DND-41 (cell line): ENCODE measurements around the gene USH1C.

ENCODE experiments used
- ATAC-seq: fragments of 200-7000 bp; cut with Tn5 transposase; 3 replicates; pipeline ENCODE4 v1.9.1; 2021; ENCODE audit warnings: low read depth; ENCODE audit not compliant: insufficient read depth
- DNase-seq: peaks from one replicate; pipeline ENCODE4 v3.0.0-alpha.2; 2020
- H2AFZ ChIP-seq: 2 replicates; pipeline ENCODE4 v1.6.0; 2012; ENCODE audit warnings: low read depth, low read length
- H3K27ac ChIP-seq: 2 replicates; pipeline ENCODE4 v1.5.1; 2012; ENCODE audit warnings: low read length, inconsistent platforms
- H3K27me3 ChIP-seq: fragments of 200-600 bp; sonication (generic); 2 replicates; pipeline ENCODE4 v1.6.0; 2012; ENCODE audit warnings: low read length, mild to moderate bottlenecking, inconsistent platforms; ENCODE audit not compliant: insufficient read depth, poor library complexity
- H3K36me3 ChIP-seq: 2 replicates; pipeline ENCODE4 v1.5.1; 2012; ENCODE audit warnings: low read length, inconsistent platforms; ENCODE audit not compliant: insufficient read depth
- H3K4me1 ChIP-seq: 2 replicates; pipeline ENCODE4 v1.5.1; 2012; ENCODE audit warnings: mild to moderate bottlenecking, low read length; ENCODE audit not compliant: insufficient read depth
- H3K4me2 ChIP-seq: 2 replicates; pipeline ENCODE4 v1.6.0; 2012; ENCODE audit warnings: mild to moderate bottlenecking, moderate library complexity, low read length, inconsistent platforms; ENCODE audit not compliant: insufficient read depth
- H3K4me3 ChIP-seq, 2 experiments: fragments of 200-600 bp in 1 of 2; shearing (Covaris generic) in 1 of 2; 2 replicates each; pipeline ENCODE4 v1.5.1; 2012 to 2016; ENCODE audit warnings: inconsistent platforms in 2 of 2, low read length in 2 of 2, mild to moderate bottlenecking in 2 of 2, low read depth in 1 of 2, moderate library complexity in 1 of 2
- H3K79me2 ChIP-seq: 2 replicates; pipeline ENCODE4 v1.6.0; 2012; ENCODE audit warnings: low read length, inconsistent platforms; ENCODE audit not compliant: insufficient read depth
- H3K9ac ChIP-seq: 2 replicates; pipeline ENCODE4 v1.6.0; 2012; ENCODE audit warnings: low read depth, mild to moderate bottlenecking, inconsistent platforms, low read length, moderate library complexity
- H3K9me3 ChIP-seq: 2 replicates; pipeline ENCODE4 v1.5.1; 2012; ENCODE audit warnings: low read length, moderate library complexity, mild to moderate bottlenecking, inconsistent platforms; ENCODE audit not compliant: insufficient read depth, severe bottlenecking
- H4K20me1 ChIP-seq: 2 replicates; pipeline ENCODE4 v1.6.0; 2012; ENCODE audit warnings: low read length; ENCODE audit not compliant: insufficient read depth
- EZH2 ChIP-seq: IDR thresholded peaks from 3 replicates; pipeline ENCODE4 v1.6.1; 2012; ENCODE audit warnings: borderline replicate concordance, low read depth, mild to moderate bottlenecking, moderate library complexity, low read length, inconsistent platforms; ENCODE audit not compliant: severe bottlenecking
- TF ChIP-seq, protein P1 (sequence below): IDR thresholded peaks from 2 replicates; pipeline ENCODE4 v1.5.1; 2012; ENCODE audit warnings: borderline replicate concordance, low read length, moderate library complexity, mild to moderate bottlenecking; ENCODE audit not compliant: poor library complexity, severe bottlenecking; ENCODE audit errors: extremely low read depth

Gene USH1C

DNA sequence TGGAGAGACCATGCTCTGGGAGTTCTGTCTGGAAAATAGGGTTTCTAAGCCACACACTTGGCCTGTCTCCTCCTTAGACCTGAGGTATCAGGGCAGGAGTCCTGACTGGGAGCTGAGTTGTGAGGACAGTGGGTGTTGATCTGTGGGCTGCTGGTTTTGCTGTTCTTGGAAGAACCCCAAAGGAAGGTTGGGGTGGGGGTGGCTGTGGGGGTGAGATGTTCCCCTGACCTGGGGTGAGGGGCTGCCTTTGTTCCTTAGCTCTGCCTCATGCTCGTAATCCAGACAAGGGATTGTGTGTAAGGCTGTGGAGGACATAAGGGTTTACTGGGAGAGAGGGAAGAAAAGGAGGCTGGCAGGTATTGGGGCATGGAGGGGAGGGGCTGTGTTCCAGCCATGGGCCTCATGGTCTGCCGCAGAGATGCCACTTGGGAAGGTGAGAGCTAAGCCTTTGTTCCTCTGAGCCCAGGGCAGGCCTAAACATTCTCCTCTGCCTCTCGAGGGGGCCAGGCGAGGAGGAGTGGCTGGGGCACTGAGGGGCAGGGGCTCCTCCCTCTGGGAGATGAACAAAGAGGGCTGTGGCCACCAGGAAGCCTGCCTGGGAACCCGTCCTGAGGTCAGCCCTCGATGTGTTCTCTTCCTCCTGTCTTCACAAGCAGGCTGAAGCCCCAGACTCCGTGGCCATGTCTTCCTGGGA, 7.3 kb upstream of the USH1C start:
- no peaks in the 10 kb centered on the region for H3K36me3 ChIP-seq
- TF ChIP-seq, protein P1, sequence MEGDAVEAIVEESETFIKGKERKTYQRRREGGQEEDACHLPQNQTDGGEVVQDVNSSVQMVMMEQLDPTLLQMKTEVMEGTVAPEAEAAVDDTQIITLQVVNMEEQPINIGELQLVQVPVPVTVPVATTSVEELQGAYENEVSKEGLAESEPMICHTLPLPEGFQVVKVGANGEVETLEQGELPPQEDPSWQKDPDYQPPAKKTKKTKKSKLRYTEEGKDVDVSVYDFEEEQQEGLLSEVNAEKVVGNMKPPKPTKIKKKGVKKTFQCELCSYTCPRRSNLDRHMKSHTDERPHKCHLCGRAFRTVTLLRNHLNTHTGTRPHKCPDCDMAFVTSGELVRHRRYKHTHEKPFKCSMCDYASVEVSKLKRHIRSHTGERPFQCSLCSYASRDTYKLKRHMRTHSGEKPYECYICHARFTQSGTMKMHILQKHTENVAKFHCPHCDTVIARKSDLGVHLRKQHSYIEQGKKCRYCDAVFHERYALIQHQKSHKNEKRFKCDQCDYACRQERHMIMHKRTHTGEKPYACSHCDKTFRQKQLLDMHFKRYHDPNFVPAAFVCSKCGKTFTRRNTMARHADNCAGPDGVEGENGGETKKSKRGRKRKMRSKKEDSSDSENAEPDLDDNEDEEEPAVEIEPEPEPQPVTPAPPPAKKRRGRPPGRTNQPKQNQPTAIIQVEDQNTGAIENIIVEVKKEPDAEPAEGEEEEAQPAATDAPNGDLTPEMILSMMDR = no peak
- TF ChIP-seq EZH2 = no peak
- H3K79me2 ChIP-seq = no peaks in the 10 kb centered on the region
- H3K4me2 ChIP-seq = no peak overlapping the region
- no peak overlapping the region for H2AFZ ChIP-seq
- H3K9ac ChIP-seq = no peak overlapping the region
- no peaks in the 10 kb centered on the region for H3K4me1 ChIP-seq
- no peak for DNase-seq
- H3K27ac ChIP-seq = no peak overlapping the region
- H3K27me3 ChIP-seq = peaks cover 15% of the 10 kb centered on the region
- H4K20me1 ChIP-seq = no peaks in the 10 kb centered on the region; the same call in 1 of the 2 replicates
- no peaks in the 10 kb centered on the region for H3K9me3 ChIP-seq
- no peak overlapping the region for H3K4me3 ChIP-seq
- ATAC-seq = no peak

DNA sequence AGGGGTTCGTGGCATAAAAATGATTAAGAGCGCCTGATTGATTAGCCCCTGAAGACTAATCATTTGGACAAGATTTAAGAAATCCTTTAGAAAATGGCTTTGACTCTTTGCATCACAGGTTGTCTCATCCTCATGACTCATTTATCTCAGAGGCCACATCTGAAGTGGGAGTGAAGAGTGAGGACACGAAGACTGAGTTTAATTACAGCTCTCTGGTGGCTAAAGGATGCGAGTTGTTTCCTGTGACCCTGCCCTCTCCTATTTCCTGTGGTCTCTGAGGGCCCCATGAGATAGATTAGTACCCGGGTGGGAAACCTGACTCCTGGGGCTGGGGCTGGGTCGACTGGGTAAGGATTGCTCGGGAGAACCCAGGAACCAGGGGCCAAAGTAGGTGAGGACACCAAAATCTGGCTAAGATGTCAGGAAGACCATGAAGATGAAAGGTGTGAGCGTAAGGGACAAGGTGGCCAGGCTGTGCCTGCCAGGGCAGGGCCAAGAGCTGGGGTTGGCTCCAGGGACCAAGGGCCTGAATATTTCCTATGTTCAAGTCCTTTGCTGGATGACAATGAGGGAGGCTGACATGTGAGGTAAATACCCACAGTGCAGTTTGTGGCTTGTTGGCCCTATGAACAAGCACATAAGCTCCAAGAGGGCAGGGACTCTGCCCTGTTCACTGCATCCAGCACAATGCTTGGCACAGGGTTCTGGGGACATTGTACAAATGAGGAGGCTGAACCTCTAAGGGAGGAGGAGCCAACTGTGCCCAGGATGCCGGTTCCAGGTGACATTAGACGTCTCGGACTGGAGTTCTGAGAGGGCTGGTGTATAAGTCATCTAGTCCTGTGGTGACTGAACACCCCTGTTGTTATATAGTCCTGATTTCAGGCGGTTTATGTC, 6.5 kb upstream of the USH1C start:
- Histone ChIP-seq H3K4me2 (no peak overlapping the region), H3K4me3 (no peak overlapping the region), H3K4me1 (no peaks in the 10 kb centered on the region), H3K27ac (no peak overlapping the region), H2AFZ (no peak overlapping the region), H4K20me1 (no peaks in the 10 kb centered on the region; the same call in 1 of the 2 replicates), H3K36me3 (no peaks in the 10 kb centered on the region), H3K9ac (no peak overlapping the region), H3K27me3 (peaks cover 9% of the 10 kb centered on the region), H3K9me3 (no peaks in the 10 kb centered on the region), H3K79me2 (no peaks in the 10 kb centered on the region)
- DNase-seq (no peak), ATAC-seq (no peak; the same call in 2 of the 3 replicates)
- TF ChIP-seq EZH2 = no peak
- TF ChIP-seq, protein P1 = no peak

DNA sequence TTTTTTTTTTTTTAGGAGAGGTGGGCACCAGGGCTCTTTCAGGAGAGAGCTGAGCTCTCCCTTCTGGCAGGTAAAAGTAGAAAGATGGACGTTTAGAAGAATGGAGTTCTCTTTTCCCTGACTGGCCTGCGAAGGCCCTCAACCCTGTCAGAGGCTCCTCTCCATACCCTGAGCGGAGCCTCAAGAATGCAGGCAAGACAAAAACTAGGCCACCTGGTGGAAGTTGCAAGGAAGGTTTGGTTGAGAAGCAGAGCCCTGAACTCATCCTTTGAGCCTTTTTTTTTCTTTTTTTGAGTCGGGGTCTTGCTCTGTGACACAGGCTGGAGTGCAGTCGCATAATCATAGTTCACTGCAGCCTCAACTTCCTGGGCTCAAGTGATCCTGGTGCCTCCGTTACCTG, 4.2 kb upstream of the USH1C start:
- no peak overlapping the region for H2AFZ ChIP-seq
- no peaks in the 10 kb centered on the region; the same call in 1 of the 2 replicates for H4K20me1 ChIP-seq
- H3K4me3 ChIP-seq = no peak overlapping the region
- no peak overlapping the region for H3K4me2 ChIP-seq
- no peaks in the 10 kb centered on the region for H3K9me3 ChIP-seq
- no peak for DNase-seq
- no peak overlapping the region for H3K9ac ChIP-seq
- 0 out of 3 replicates have a peak, but pooled peaks have one; percentile 42 for ATAC-seq
- no peaks in the 10 kb centered on the region for H3K4me1 ChIP-seq
- H3K27ac ChIP-seq = no peak overlapping the region
- TF ChIP-seq, protein P1 = peak; percentile 9
- TF ChIP-seq EZH2 = no peak
- H3K79me2 ChIP-seq = no peaks in the 10 kb centered on the region
- H3K27me3 ChIP-seq = no peaks in the 10 kb centered on the region
- H3K36me3 ChIP-seq = no peaks in the 10 kb centered on the region
